ENCODE results near the gene SEPSECS. TPM values are rescaled to one million over a fixed set of nuclear protein-coding genes. Genes with fewer than 3 reads are reported as not detected.

The SEPSECS gene
- total and polyA plus RNA-seq, 2 donors (not counting 3 experiments of a cell fraction or from before 2014, with no cell fraction given), result 2.8 to 8.3 TPM

GRCh38 chr4:25117274-25117673, 43.0 kb downstream of the SEPSECS start:
- BruUV-seq (replicated peaks), result no TSS peak
- no peak overlapping the region for H3K9ac ChIP-seq (replicated peaks; ENCODE audit: extremely low read depth, insufficient read depth, low read length)
- ChIA-PET CTCF (interaction anchor here (0.9 to 1.5 kb wide), 3 partner anchors 7 to 250 kb away, joined by 3 to 10 read pairs (median 3); no protein-coding TSS in a partner anchor), POLR2A (no interaction called here)
- H3K27me3 ChIP-seq (ENCODE audit: control insufficient read depth in 2 of 2, insufficient read depth in 2 of 2, low read length in 2 of 2), result no peaks in the 10 kb centered on the region
- no peak overlapping the region for H3K4me3 ChIP-seq (replicated peaks in 1 of 3; ENCODE audit: insufficient read depth in 1 of 3, low read depth in 1 of 3, low read length in 3 of 3)
- no peaks in the 10 kb centered on the region for H3K4me1 ChIP-seq (ENCODE audit: control insufficient read depth, extremely low read depth, insufficient read depth, low read length)
- no peak overlapping the region for H2AFZ ChIP-seq (ENCODE audit: low read depth, low read length)
- H3K79me2 ChIP-seq (ENCODE audit: control insufficient read depth, insufficient read depth, low read length), result no peaks in the 10 kb centered on the region
- no peaks in the 10 kb centered on the region for H3K9me3 ChIP-seq (replicated peaks; ENCODE audit: control insufficient read depth, insufficient read depth, low read length)
- no peaks in the 10 kb centered on the region for H4K20me1 ChIP-seq (replicated peaks; ENCODE audit: control insufficient read depth, extremely low read depth, insufficient read depth, low read length)
- H3K4me2 ChIP-seq (ENCODE audit: insufficient read depth, low read length), result no peak overlapping the region
- no peaks in the 10 kb centered on the region for H3K36me3 ChIP-seq (ENCODE audit: control insufficient read depth in 2 of 2, extremely low read depth in 1 of 2, insufficient read depth in 2 of 2, low read length in 2 of 2)
- intact Hi-C loops (cut with micrococcal nuclease) (no loop called here), dilution Hi-C loops (cut with MboI; ENCODE audit: extremely low pct_ligation_motif_present, low sequenced_read_pairs) (no loop called here)
- FAIRE-seq (no peak), DNase-seq (ENCODE audit: low read depth, low spot score) (no peak)
- H3K27ac ChIP-seq (ENCODE audit: insufficient read depth, low read depth, low read length), result no peak overlapping the region
- H3K9me1 ChIP-seq (replicated peaks; ENCODE audit: control insufficient read depth, extremely low read depth, insufficient read depth, low read length), result no peaks in the 10 kb centered on the region
- TF ChIP-seq CTCF (IDR thresholded peaks at IDR 0.05; ENCODE audit: extremely low read depth in 1 of 2, insufficient read depth in 1 of 2, low read depth in 1 of 2, low read length in 2 of 2), result no peak
- TF ChIP-seq FOS (IDR thresholded peaks at IDR 0.05; ENCODE audit: borderline replicate concordance, insufficient read depth, low read length), result no peak
- no peak for TF ChIP-seq GATA2 (IDR thresholded peaks at IDR 0.05; ENCODE audit: insufficient read depth, insufficient read length, low read depth, low read length)
